ENCODE measurements around the gene SLAMF1.

SLAMF1 gene

GRCh38 chr1:160669276-160669675 lies 22.4 kb upstream of the SLAMF1 start:
- Histone ChIP-seq H3K27me3 (ENCODE audit: insufficient read depth, poor library complexity, severe bottlenecking) (no peaks in the 10 kb centered on the region), H3K27ac (replicated peaks) (no peak overlapping the region), H3K4me3 (replicated peaks; ENCODE audit: insufficient read depth, low read length) (no peak overlapping the region)
- TF ChIP-seq GABPA (IDR thresholded peaks at IDR 0.05; ENCODE audit: low read depth) = no peak
- no peak for TF ChIP-seq REST (IDR thresholded peaks at IDR 0.05; ENCODE audit: insufficient replicate concordance, low read depth)
- TF ChIP-seq CTCF (IDR thresholded peaks at IDR 0.05; ENCODE audit: insufficient read depth, low read length) = no peak
- no peak for TF ChIP-seq SPI1 (IDR thresholded peaks at IDR 0.05; ENCODE audit: borderline replicate concordance, low read depth)
- no peak for DNase-seq (ENCODE audit: low read depth in 1 of 2, low spot score in 1 of 2)

GRCh38 chr1:160667896-160668295 lies 21.1 kb upstream of the SLAMF1 start:
- Histone ChIP-seq H3K4me3 (replicated peaks; ENCODE audit: insufficient read depth, low read length) (no peak overlapping the region), H3K27me3 (ENCODE audit: insufficient read depth, poor library complexity, severe bottlenecking) (no peaks in the 10 kb centered on the region), H3K27ac (replicated peaks) (no peak overlapping the region)
- no peak for DNase-seq (ENCODE audit: low read depth in 1 of 2, low spot score in 1 of 2)
- no peak for TF ChIP-seq CTCF (IDR thresholded peaks at IDR 0.05; ENCODE audit: insufficient read depth, low read length)
- TF ChIP-seq REST (IDR thresholded peaks at IDR 0.05; ENCODE audit: insufficient replicate concordance, low read depth) = no peak
- no peak for TF ChIP-seq SPI1 (IDR thresholded peaks at IDR 0.05; ENCODE audit: borderline replicate concordance, low read depth)
- TF ChIP-seq GABPA (IDR thresholded peaks at IDR 0.05; ENCODE audit: low read depth) = no peak
- no peak for TF ChIP-seq POLR2AphosphoS5 (IDR thresholded peaks at IDR 0.05; ENCODE audit: low read depth)

- no peak for DNase-seq (ENCODE audit: low read depth in 1 of 2, low spot score in 1 of 2)
- no peak for TF ChIP-seq SPI1 (IDR thresholded peaks at IDR 0.05; ENCODE audit: borderline replicate concordance, low read depth)
- TF ChIP-seq REST (IDR thresholded peaks at IDR 0.05; ENCODE audit: insufficient replicate concordance, low read depth) = no peak
- no peak for TF ChIP-seq CTCF (IDR thresholded peaks at IDR 0.05; ENCODE audit: insufficient read depth, low read length)
- TF ChIP-seq GABPA (IDR thresholded peaks at IDR 0.05; ENCODE audit: low read depth) = no peak
- TF ChIP-seq POLR2AphosphoS5 (IDR thresholded peaks at IDR 0.05; ENCODE audit: low read depth) = no peak
- H3K27ac ChIP-seq (replicated peaks) = peak overlapping the region; percentile 69
- no peaks in the 10 kb centered on the region for H3K27me3 ChIP-seq (ENCODE audit: insufficient read depth, poor library complexity, severe bottlenecking)
- H3K4me3 ChIP-seq (replicated peaks; ENCODE audit: insufficient read depth, low read length) = no peak overlapping the region
Observed at GRCh38 chr1:160666079-160666442, 19.2 kb upstream of the SLAMF1 start.
